ENCODE data around the gene FBXL16.

Gene FBXL16

GRCh38 chr16:740764-741505 is 35.3 kb upstream of the FBXL16 start, which contains the start of gene CIAO3:
Gene CIAO3 (minus strand): TSS chr16:740997. CDS start chr16:740985, 12 bp downstream.
- Mint-ChIP-seq H3K9me3 (no peaks in the 10 kb centered on the region), H3K27me3 (ENCODE audit: low read depth) (no peaks in the 10 kb centered on the region), H3K27ac (peak within 1 kb of the TSS; percentile 63), H3K4me3 (peak within 1 kb of the TSS; percentile 82), H3K36me3 (ENCODE audit: low read depth) (peaks cover 13% of the 10 kb centered on the region), H3K4me1 (ENCODE audit: low read depth) (peaks cover 12% of the 10 kb centered on the region)
- peak; percentile 94 for DNase-seq (ENCODE audit: low spot score)

DNA sequence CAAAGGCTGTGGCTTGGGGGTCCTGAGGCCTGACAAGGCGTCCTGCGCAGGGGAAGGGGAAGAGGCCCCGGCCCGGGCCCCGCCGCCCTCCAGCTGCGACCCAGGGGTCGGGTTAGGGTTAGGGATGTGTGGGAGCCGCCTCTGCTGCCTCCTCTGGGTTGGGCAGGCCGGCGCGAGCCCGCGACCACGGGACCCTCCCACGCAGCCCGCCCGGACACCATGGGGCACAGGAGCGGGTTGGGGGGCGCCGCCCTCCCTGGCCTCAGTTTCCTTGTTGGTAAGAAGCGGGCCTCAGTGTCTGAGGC is 34.8 kb upstream of the FBXL16 start:
- no peaks in the 10 kb centered on the region for H3K27me3 Mint-ChIP-seq (ENCODE audit: low read depth)
- H3K4me3 Mint-ChIP-seq = peak overlapping the region; percentile 82
- DNase-seq (ENCODE audit: low spot score) = no peak
- H3K36me3 Mint-ChIP-seq (ENCODE audit: low read depth) = peaks cover 13% of the 10 kb centered on the region
- peaks cover 12% of the 10 kb centered on the region for H3K4me1 Mint-ChIP-seq (ENCODE audit: low read depth)
- peak overlapping the region; percentile 63 for H3K27ac Mint-ChIP-seq
- H3K9me3 Mint-ChIP-seq = no peaks in the 10 kb centered on the region

GRCh38 chr16:739560-740458 is 34.2 kb upstream of the FBXL16 start:
- H3K27ac Mint-ChIP-seq = no peak overlapping the region
- no peaks in the 10 kb centered on the region for H3K9me3 Mint-ChIP-seq

GRCh38 chr16:736936-737481 is 31.4 kb upstream of the FBXL16 start:
- Mint-ChIP-seq H3K27me3 (ENCODE audit: low read depth) (no peaks in the 10 kb centered on the region), H3K27ac (no peak overlapping the region), H3K4me1 (ENCODE audit: low read depth) (peaks cover 12% of the 10 kb centered on the region), H3K9me3 (no peaks in the 10 kb centered on the region), H3K4me3 (no peak overlapping the region), H3K36me3 (ENCODE audit: low read depth) (peaks cover 13% of the 10 kb centered on the region)
- DNase-seq (ENCODE audit: low spot score) = no peak

More at GRCh38 chr16:739560-740458, 34.2 kb upstream of the FBXL16 start:
- Mint-ChIP-seq H3K36me3 (ENCODE audit: low read depth) (peaks cover 13% of the 10 kb centered on the region), H3K27me3 (ENCODE audit: low read depth) (no peaks in the 10 kb centered on the region), H3K4me1 (ENCODE audit: low read depth) (peaks cover 12% of the 10 kb centered on the region), H3K4me3 (peak overlapping the region; percentile 82)
- DNase-seq (ENCODE audit: low spot score) = no peak

DNA sequence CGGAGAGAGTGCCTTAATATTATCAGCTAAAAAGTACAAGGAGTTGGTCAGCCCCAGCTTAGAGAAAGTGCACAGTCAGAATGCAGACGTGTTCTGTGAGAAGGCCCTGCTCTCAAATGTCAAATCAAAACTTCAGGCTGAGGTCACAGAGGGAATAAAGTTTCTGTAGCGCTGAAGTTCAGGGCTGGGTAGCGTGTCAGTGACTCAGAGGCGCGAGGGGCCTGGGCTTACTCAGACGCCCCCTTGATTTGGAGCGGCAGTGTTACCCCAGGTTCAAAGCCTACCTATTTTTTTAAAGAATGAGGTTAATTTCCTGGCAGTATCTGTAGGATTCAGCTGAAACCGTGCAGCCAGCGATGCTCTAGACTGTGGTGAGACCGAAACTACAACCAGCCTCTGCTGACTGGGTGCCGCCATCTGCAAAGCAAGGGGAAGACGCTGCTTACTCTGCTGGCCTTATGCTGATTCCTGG is 30.4 kb upstream of the FBXL16 start:
- H3K36me3 Mint-ChIP-seq (ENCODE audit: low read depth) = peaks cover 13% of the 10 kb centered on the region
- no peaks in the 10 kb centered on the region for H3K27me3 Mint-ChIP-seq (ENCODE audit: low read depth)
- H3K27ac Mint-ChIP-seq = peak overlapping the region; percentile 77
- H3K9me3 Mint-ChIP-seq = no peaks in the 10 kb centered on the region
- peak; percentile 60 for DNase-seq (ENCODE audit: low spot score)
- peaks cover 12% of the 10 kb centered on the region for H3K4me1 Mint-ChIP-seq (ENCODE audit: low read depth)
- H3K4me3 Mint-ChIP-seq = no peak overlapping the region

DNA sequence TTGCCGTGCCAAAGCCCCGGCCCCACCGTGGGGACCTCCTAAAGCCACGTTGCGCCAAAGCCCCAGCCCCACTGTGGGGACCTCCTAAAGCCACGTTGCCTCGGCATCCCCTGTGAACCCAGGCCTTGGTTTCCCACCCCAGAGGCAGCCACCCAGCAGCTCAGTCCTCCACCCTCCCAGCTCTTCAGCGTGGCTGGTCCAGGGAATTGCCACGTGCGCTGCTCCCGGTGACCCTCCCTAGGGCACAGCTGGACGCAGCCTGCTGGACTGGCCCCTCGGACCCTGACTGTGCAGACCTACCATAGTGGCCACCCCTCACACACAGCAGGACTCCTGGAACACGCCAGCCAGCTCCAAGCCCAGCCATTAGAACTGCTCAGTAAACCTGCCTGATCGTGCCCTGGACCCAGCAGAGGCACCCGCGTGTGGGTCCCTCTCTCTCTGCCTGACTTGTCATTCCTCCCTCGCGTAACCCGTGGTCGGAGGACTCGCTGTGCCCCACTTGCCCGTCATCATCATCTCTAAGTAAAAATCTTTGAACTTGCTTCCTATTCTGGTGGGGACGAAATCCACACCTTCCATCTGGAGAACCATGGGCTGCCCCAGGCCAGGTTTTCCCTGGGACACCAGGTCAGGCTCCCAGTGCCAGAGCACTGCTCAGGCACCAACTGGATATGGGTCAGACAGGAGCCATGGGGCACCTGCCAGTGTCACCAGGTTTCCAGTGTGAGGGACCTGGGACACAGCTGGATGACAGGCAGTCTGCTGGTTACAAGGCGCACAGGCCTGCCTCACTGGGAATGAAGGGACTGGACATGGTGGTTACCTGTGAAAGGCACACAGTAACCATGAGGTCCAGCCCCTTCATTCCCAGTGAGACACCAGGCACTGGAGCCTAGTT is 29.6 kb upstream of the FBXL16 start:
- H3K27ac Mint-ChIP-seq = peak overlapping the region; percentile 77
- no peak overlapping the region for H3K4me3 Mint-ChIP-seq
- H3K27me3 Mint-ChIP-seq (ENCODE audit: low read depth) = no peaks in the 10 kb centered on the region
- no peak for DNase-seq (ENCODE audit: low spot score)
- peaks cover 13% of the 10 kb centered on the region for H3K36me3 Mint-ChIP-seq (ENCODE audit: low read depth)
- H3K4me1 Mint-ChIP-seq (ENCODE audit: low read depth) = peaks cover 12% of the 10 kb centered on the region
- H3K9me3 Mint-ChIP-seq = no peaks in the 10 kb centered on the region

GRCh38 chr16:734208-734980 is 28.8 kb upstream of the FBXL16 start:
- DNase-seq (ENCODE audit: low spot score) = no peak
- no peak overlapping the region for H3K27ac Mint-ChIP-seq
- peaks cover 10% of the 10 kb centered on the region for H3K4me1 Mint-ChIP-seq (ENCODE audit: low read depth)
- no peaks in the 10 kb centered on the region for H3K9me3 Mint-ChIP-seq
- no peaks in the 10 kb centered on the region for H3K27me3 Mint-ChIP-seq (ENCODE audit: low read depth)
- H3K4me3 Mint-ChIP-seq = no peak overlapping the region
- peaks cover 13% of the 10 kb centered on the region for H3K36me3 Mint-ChIP-seq (ENCODE audit: low read depth)

- no peaks in the 10 kb centered on the region for H3K9me3 Mint-ChIP-seq
- peaks cover 6% of the 10 kb centered on the region for H3K4me1 Mint-ChIP-seq (ENCODE audit: low read depth)
- no peaks in the 10 kb centered on the region for H3K27me3 Mint-ChIP-seq (ENCODE audit: low read depth)
- peaks cover 9% of the 10 kb centered on the region for H3K36me3 Mint-ChIP-seq (ENCODE audit: low read depth)
- DNase-seq (ENCODE audit: low spot score) = no peak
- no peak overlapping the region for H3K27ac Mint-ChIP-seq
- H3K4me3 Mint-ChIP-seq = no peak overlapping the region
Measured at GRCh38 chr16:733382-734207, 28.0 kb upstream of the FBXL16 start.

DNA sequence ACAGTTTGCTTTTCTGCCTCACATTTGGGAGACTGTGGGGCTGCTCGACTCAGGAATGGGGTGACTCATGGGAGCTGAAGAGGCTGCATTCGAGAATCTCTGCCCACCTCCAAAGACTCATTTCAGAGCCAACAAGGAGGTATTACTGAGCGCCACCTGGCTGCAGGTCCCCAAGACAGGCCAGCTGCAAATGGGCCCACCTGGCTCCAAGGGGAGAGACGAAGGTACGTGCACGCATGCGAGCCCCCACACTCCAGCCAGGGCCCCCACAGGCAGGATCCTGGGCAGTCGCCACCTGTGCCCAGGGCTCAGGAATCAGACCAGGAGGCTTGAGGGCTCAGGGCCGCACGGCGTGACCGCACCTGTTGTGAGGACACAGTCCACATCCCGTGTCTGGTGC is 27.3 kb upstream of the FBXL16 start:
- H3K9me3 Mint-ChIP-seq = no peaks in the 10 kb centered on the region
- DNase-seq (ENCODE audit: low spot score) = no peak
- peaks cover 6% of the 10 kb centered on the region for H3K4me1 Mint-ChIP-seq (ENCODE audit: low read depth)
- H3K27ac Mint-ChIP-seq = no peak overlapping the region
- no peak overlapping the region for H3K4me3 Mint-ChIP-seq
- peaks cover 7% of the 10 kb centered on the region for H3K36me3 Mint-ChIP-seq (ENCODE audit: low read depth)
- H3K27me3 Mint-ChIP-seq (ENCODE audit: low read depth) = no peaks in the 10 kb centered on the region

DNA sequence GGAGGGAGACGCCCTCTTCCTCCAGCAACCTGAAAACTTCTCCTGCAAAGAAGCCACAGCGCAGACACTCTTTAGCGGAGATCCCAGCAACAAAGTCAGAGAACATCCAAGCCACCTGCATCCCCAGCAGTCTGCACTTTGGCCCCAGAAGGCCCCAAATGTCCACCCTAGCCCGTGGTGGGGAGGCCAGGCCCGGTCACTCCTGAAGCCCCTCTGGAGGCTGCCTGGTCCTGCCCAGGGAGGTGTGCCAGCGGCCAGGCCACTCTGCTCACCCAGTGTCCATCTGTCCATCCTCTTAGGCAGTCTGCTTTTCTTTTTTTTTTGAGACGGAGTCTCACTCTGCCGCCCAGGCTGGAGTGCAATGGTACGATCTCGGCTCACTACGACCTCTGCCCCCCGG is 26.7 kb upstream of the FBXL16 start:
- DNase-seq (ENCODE audit: low spot score) = no peak
- no peak overlapping the region for H3K27ac Mint-ChIP-seq
- peaks cover 5% of the 10 kb centered on the region for H3K36me3 Mint-ChIP-seq (ENCODE audit: low read depth)
- no peak overlapping the region for H3K4me3 Mint-ChIP-seq
- peaks cover 4% of the 10 kb centered on the region for H3K4me1 Mint-ChIP-seq (ENCODE audit: low read depth)
- H3K27me3 Mint-ChIP-seq (ENCODE audit: low read depth) = no peaks in the 10 kb centered on the region
- no peaks in the 10 kb centered on the region for H3K9me3 Mint-ChIP-seq

- Mint-ChIP-seq H3K36me3 (ENCODE audit: low read depth) (no peaks in the 10 kb centered on the region), H3K4me1 (ENCODE audit: low read depth) (no peaks in the 10 kb centered on the region), H3K9me3 (no peaks in the 10 kb centered on the region), H3K4me3 (no peak overlapping the region), H3K27ac (no peak overlapping the region), H3K27me3 (ENCODE audit: low read depth) (no peaks in the 10 kb centered on the region)
- DNase-seq (ENCODE audit: low spot score) = no peak
Measured at GRCh38 chr16:730666-731509, 25.3 kb upstream of the FBXL16 start.
